IMR-90 (cell line): Measurements from ENCODE around the gene GRID1. TPM values are rescaled to one million over a fixed set of nuclear protein-coding genes. Genes with fewer than 3 reads are reported as not detected.

ENCODE experiments used
- ATAC-seq: fragments of 200-7000 bp; cut with Tn5 transposase; 2 replicates; pipeline ENCODE4 v1.9.1; 2020; ENCODE audit warnings: low read depth, mild to moderate bottlenecking, moderate library complexity
- BruUV-seq: library from RNA; stranded (reverse); fragments of 400-500 nt; replicated peaks from 2 replicates; lab custom pipeline; 2021; lab: Mats Ljungman, UMichigan
- CTCF ChIA-PET: fragments of 300-600 bp; formaldehyde crosslinking; extraction: SDS; loops from one replicate; lab custom pipeline; 2021; ENCODE audit warnings: antibody characterized with exemption; lab: Yijun Ruan, JAX
- POLR2A ChIA-PET: fragments of 300-600 bp; sonication (Branson Sonifier 250); formaldehyde crosslinking; loops from one replicate; lab custom pipeline; 2022; ENCODE audit warnings: antibody characterized with exemption; ENCODE audit not compliant: unreplicated experiment; lab: Charles Lee
- DNase-seq: peaks from one replicate; pipeline ENCODE4 v3.0.0; 2013
- H2AFZ ChIP-seq: replicated peaks from 2 replicates; pipeline ENCODE3; 2013; ENCODE audit warnings: low read length, mild to moderate bottlenecking; ENCODE audit not compliant: poor library complexity
- H2AK5ac ChIP-seq: 2 replicates; pipeline ENCODE4 v1.6.1; 2013; ENCODE audit warnings: low read depth, low read length, inconsistent platforms
- H2AK9ac ChIP-seq: replicated peaks from 2 replicates; pipeline ENCODE3; 2013; ENCODE audit warnings: mild to moderate bottlenecking, low read depth, low read length, moderate library complexity; ENCODE audit not compliant: poor library complexity
- H2BK120ac ChIP-seq: 2 replicates; pipeline ENCODE4 v1.6.1; 2013; ENCODE audit warnings: low read depth, low read length, inconsistent platforms
- H2BK15ac ChIP-seq: 3 replicates; pipeline ENCODE4 v1.6.1; 2013; ENCODE audit warnings: low read depth, low read length, inconsistent platforms
- H2BK20ac ChIP-seq: 2 replicates; pipeline ENCODE4 v1.6.1; 2013; ENCODE audit warnings: low read depth, mild to moderate bottlenecking, inconsistent platforms, low read length, moderate library complexity
- H2BK5ac ChIP-seq: 2 replicates; pipeline ENCODE4 v1.6.1; 2013; ENCODE audit warnings: mild to moderate bottlenecking, low read depth, low read length, inconsistent platforms; ENCODE audit not compliant: poor library complexity, severe bottlenecking
- H3K14ac ChIP-seq: replicated peaks from 2 replicates; pipeline ENCODE4 v1.6.1; 2013; ENCODE audit warnings: low read depth, low read length, inconsistent platforms
- H3K18ac ChIP-seq: 2 replicates; pipeline ENCODE4 v1.6.1; 2013; ENCODE audit warnings: low read depth, low read length, control low read depth
- H3K23ac ChIP-seq: 2 replicates; pipeline ENCODE4 v1.6.1; 2013; ENCODE audit warnings: low read depth, low read length, inconsistent platforms
- H3K27ac ChIP-seq: 2 replicates; pipeline ENCODE4 v1.5.1; 2013; ENCODE audit warnings: mild to moderate bottlenecking, control low read depth, low read length; ENCODE audit not compliant: insufficient read depth
- H3K27me3 ChIP-seq: 2 replicates; pipeline ENCODE4 v1.6.1; 2013; ENCODE audit warnings: low read length; ENCODE audit not compliant: control insufficient read depth, insufficient read depth
- H3K36me3 ChIP-seq: 2 replicates; pipeline ENCODE4 v1.6.1; 2013; ENCODE audit warnings: low read length, mixed read lengths; ENCODE audit not compliant: control insufficient read depth, insufficient read depth
- H3K4ac ChIP-seq: 2 replicates; pipeline ENCODE4 v1.6.1; 2013; ENCODE audit warnings: low read depth, low read length, inconsistent platforms
- H3K4me1 ChIP-seq: 2 replicates; pipeline ENCODE4 v1.6.1; 2013; ENCODE audit warnings: low read length, mixed read lengths; ENCODE audit not compliant: control insufficient read depth, insufficient read depth
- H3K4me2 ChIP-seq: 2 replicates; pipeline ENCODE4 v1.6.1; 2013; ENCODE audit warnings: low read depth, mild to moderate bottlenecking, control low read depth, low read length, moderate library complexity
- H3K4me3 ChIP-seq: 2 replicates; pipeline ENCODE4 v1.5.1; 2013; ENCODE audit warnings: low read depth, mild to moderate bottlenecking, control low read depth, low read length, moderate library complexity; ENCODE audit not compliant: insufficient read depth
- H3K56ac ChIP-seq: 2 replicates; pipeline ENCODE4 v1.6.1; 2013; ENCODE audit warnings: low read length, inconsistent platforms; ENCODE audit not compliant: insufficient read depth; ENCODE audit errors: extremely low read depth
- H3K79me1 ChIP-seq, 2 experiments: 2 replicates each; pipeline ENCODE4 v1.6.1; 2013; ENCODE audit warnings: low read length in 2 of 2, inconsistent platforms in 1 of 2, low read depth in 1 of 2
- H3K9ac ChIP-seq: 2 replicates; pipeline ENCODE4 v1.6.1; 2013; ENCODE audit warnings: low read depth, low read length, control low read depth
- H3K9me1 ChIP-seq: 2 replicates; pipeline ENCODE4 v1.6.1; 2013; ENCODE audit warnings: low read length, inconsistent platforms; ENCODE audit not compliant: insufficient read depth
- H3K9me3 ChIP-seq: 2 replicates; pipeline ENCODE4 v1.6.1; 2013; ENCODE audit warnings: low read length; ENCODE audit not compliant: control insufficient read depth, insufficient read depth
- H4K20me1 ChIP-seq: 2 replicates; pipeline ENCODE4 v1.6.1; 2013; ENCODE audit warnings: low read length, inconsistent platforms; ENCODE audit not compliant: insufficient read depth
- H4K5ac ChIP-seq: 2 replicates; pipeline ENCODE4 v1.6.1; 2013; ENCODE audit warnings: mild to moderate bottlenecking, low read depth, low read length, control low read depth
- H4K8ac ChIP-seq, 2 experiments: 2 replicates each; pipeline ENCODE4 v1.6.1; 2013; ENCODE audit warnings: low read depth in 2 of 2, low read length in 2 of 2, control low read depth in 1 of 2, inconsistent platforms in 1 of 2
- H4K91ac ChIP-seq: 2 replicates; pipeline ENCODE4 v1.6.1; 2013; ENCODE audit warnings: low read depth, low read length, inconsistent platforms; ENCODE audit not compliant: insufficient read depth
- BHLHE40 ChIP-seq: fragments of 150-350 bp; IDR thresholded peaks from 2 replicates; pipeline ENCODE4 v1.6.1; 2016; ENCODE audit warnings: mild to moderate bottlenecking, low read depth, low read length
- CEBPB ChIP-seq: IDR thresholded peaks from 2 replicates; pipeline ENCODE4 v1.6.1; 2012; ENCODE audit warnings: low read depth, low read length, improper control_type of control experiment
- CHD1 ChIP-seq: IDR thresholded peaks from 2 replicates; pipeline ENCODE4 v1.6.1; 2012; ENCODE audit warnings: low read depth, low read length, improper control_type of control experiment
- FOS ChIP-seq: fragments of 150-350 bp; IDR thresholded peaks from 2 replicates; pipeline ENCODE4 v1.6.1; 2016; ENCODE audit warnings: low read depth, low read length
- MAFK ChIP-seq: IDR thresholded peaks from 2 replicates; pipeline ENCODE4 v1.6.1; 2012; ENCODE audit warnings: low read depth, low read length, improper control_type of control experiment
- MAZ ChIP-seq: IDR thresholded peaks from 2 replicates; pipeline ENCODE4 v1.6.1; 2012; ENCODE audit warnings: low read depth, mild to moderate bottlenecking, low read length, improper control_type of control experiment, moderate library complexity, borderline replicate concordance
- MXI1 ChIP-seq: IDR thresholded peaks from 2 replicates; pipeline ENCODE4 v1.6.1; 2012; ENCODE audit warnings: low read depth, mild to moderate bottlenecking, low read length, moderate library complexity, borderline replicate concordance
- NFE2L2 ChIP-seq: fragments of 150-350 bp; IDR thresholded peaks from 2 replicates; pipeline ENCODE4 v1.6.1; 2016; ENCODE audit warnings: low read depth, mild to moderate bottlenecking, low read length
- POLR2A ChIP-seq: IDR thresholded peaks from 2 replicates; pipeline ENCODE4 v1.6.1; 2012; ENCODE audit warnings: mild to moderate bottlenecking, low read depth, low read length
- RAD21 ChIP-seq: IDR thresholded peaks from 2 replicates; pipeline ENCODE4 v1.6.1; 2012; ENCODE audit warnings: low read length, improper control_type of control experiment
- RCOR1 ChIP-seq: IDR thresholded peaks from 2 replicates; pipeline ENCODE4 v1.6.1; 2012; ENCODE audit warnings: mild to moderate bottlenecking, low read length, improper control_type of control experiment; ENCODE audit not compliant: insufficient replicate concordance
- RFX5 ChIP-seq: IDR thresholded peaks from 2 replicates; pipeline ENCODE4 v1.8.0; 2012; ENCODE audit warnings: low read depth, mild to moderate bottlenecking, low read length, moderate library complexity
- SMC3 ChIP-seq: fragments of 150-350 bp; IDR thresholded peaks from 2 replicates; pipeline ENCODE4 v1.6.1; 2016; ENCODE audit warnings: low read depth, mild to moderate bottlenecking, antibody characterized with exemption, low read length, moderate library complexity
- WGBS, 2 experiments: methylation state at CpG; one replicate each; pipeline versions ENCODE4 v1.1.5 to v1.1.7; 2013; ENCODE audit warnings: missing lambda C conversion rate in 2 of 2; ENCODE audit not compliant: insufficient read length in 1 of 2; ENCODE audit errors: extremely low coverage in 2 of 2; 5-methylcytosine and 5-hydroxymethylcytosine counted together
- dilution Hi-C: fragments of 300-500 bp; cut with HindIII; formaldehyde crosslinking; loops from one replicate; pipeline ENCODE4 v1.14.3; 2018; ENCODE audit warnings: low sequenced_read_pairs; ENCODE audit not compliant: unreplicated experiment
- in situ Hi-C: fragments of 300-500 bp; cut with MboI; formaldehyde crosslinking; loops from 3 replicates; pipeline ENCODE4 v1.14.3; 2019; ENCODE audit warnings: low sequenced_read_pairs, inconsistent platforms, mixed read lengths
- intact Hi-C: fragments of 100-400 bp; cut with micrococcal nuclease; formaldehyde crosslinking; loops from 2 replicates; pipeline ENCODE4 v1.10.0; 2022
- polyA plus RNA-seq, 3 experiments: library from polyadenylated mRNA; depleted of rRNA; stranded (reverse); fragments of >200 nt; gene quantifications; 2 replicates each; pipeline ENCODE4 v1.2.3, GENCODE V29; 2012; ENCODE audit warnings: low replicate concordance in 1 of 3
- total RNA-seq: library from RNA; depleted of rRNA; stranded (reverse); fragments of >200 nt; gene quantifications from 2 replicates; pipeline ENCODE4 v1.2.3, GENCODE V29; 2012
- TF ChIP-seq, protein P1 (sequence below): fragments of 150-350 bp; IDR thresholded peaks from 2 replicates; pipeline ENCODE4 v1.6.1; 2016; ENCODE audit warnings: low read depth, mild to moderate bottlenecking, low read length, moderate library complexity, borderline replicate concordance
- TF ChIP-seq, protein P2 (sequence below): conservative IDR thresholded peaks from 2 replicates; pipeline ENCODE4 v1.5.1; 2012; ENCODE audit warnings: mild to moderate bottlenecking, low read depth, low read length, improper control_type of control experiment
- TF ChIP-seq, protein P3 (sequence below): fragments of 150-350 bp; IDR thresholded peaks from 2 replicates; pipeline ENCODE4 v1.6.1; 2017; ENCODE audit warnings: mild to moderate bottlenecking, antibody characterized with exemption, low read length, low read depth

The GRID1 gene
- total and polyA plus RNA-seq, 2 of the 4 experiments (the other 2 are of a cell fraction): not detected

DNA sequence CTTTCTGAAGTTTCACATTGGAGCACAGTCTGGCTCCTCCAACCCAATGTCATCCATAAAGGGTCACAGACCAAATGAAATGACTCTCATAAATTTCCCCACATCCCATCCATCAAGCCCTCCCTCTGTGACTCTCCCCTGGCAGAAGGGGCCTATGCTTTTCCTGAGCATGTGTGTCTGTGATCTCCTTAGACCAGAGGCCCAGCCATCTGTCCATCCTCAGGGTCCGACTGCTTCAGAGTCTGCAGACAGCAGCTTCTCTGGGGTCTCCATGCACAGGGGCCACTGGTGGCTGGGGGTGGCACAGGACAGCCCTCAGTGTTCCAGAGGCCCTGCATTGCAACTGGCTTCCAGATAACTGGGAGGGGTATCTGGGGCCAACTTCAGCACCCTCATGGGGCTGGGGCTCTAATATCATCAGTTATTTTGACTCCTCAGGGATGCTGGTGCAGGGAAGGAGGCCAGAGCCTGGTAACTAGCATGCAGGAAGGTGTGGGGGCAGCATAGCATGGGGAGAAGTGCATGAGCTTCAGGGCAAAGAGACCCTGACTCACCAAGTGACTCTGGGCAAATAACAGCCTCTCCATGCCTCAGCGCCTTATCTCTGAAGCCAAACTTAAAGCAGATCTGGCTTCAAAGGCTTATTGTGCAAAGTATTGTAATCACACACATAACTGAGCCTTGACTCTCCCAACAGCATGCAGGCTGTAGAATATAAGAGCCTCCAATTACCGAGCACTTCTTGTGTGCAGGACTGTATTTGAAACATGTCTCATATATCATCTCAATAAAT lies 266.9 kb downstream of the GRID1 start:
- Histone ChIP-seq H3K4ac (no peak overlapping the region), H2BK5ac (no peak overlapping the region), H2BK120ac (no peak overlapping the region), H3K9me3 (no peaks in the 10 kb centered on the region), H2AK5ac (no peak overlapping the region), H2AK9ac (no peak overlapping the region), H3K9me1 (no peaks in the 10 kb centered on the region), H4K5ac (no peak overlapping the region), H3K79me1 (no peaks in the 10 kb centered on the region), H3K27me3 (no peaks in the 10 kb centered on the region), H3K4me1 (no peaks in the 10 kb centered on the region), H2BK20ac (no peak overlapping the region), H4K20me1 (no peaks in the 10 kb centered on the region), H3K56ac (no peak overlapping the region), H3K9ac (no peak overlapping the region), H3K27ac (no peak overlapping the region), H3K23ac (no peak overlapping the region), H3K14ac (no peak overlapping the region), H2BK15ac (no peak overlapping the region), H3K36me3 (no peaks in the 10 kb centered on the region), H3K4me2 (no peak overlapping the region), H3K4me3 (no peak overlapping the region), H3K18ac (no peak overlapping the region), H4K91ac (no peak overlapping the region), H2AFZ (no peak overlapping the region), H4K8ac (no peak overlapping the region)
- ATAC-seq (no peak), DNase-seq (no peak)
- in situ Hi-C loops (no loop called here), dilution Hi-C loops (no loop called here), intact Hi-C loops (no loop called here)
- CTCF ChIA-PET: no interaction called here
- TF ChIP-seq BHLHE40 (no peak), NFE2L2 (no peak), MXI1 (no peak), RAD21 (no peak), MAFK (no peak), SMC3 (no peak), CHD1 (no peak), FOS (no peak), RCOR1 (no peak), RFX5 (no peak), POLR2A (no peak), MAZ (no peak), CEBPB (no peak)
- TF ChIP-seq, protein P1, sequence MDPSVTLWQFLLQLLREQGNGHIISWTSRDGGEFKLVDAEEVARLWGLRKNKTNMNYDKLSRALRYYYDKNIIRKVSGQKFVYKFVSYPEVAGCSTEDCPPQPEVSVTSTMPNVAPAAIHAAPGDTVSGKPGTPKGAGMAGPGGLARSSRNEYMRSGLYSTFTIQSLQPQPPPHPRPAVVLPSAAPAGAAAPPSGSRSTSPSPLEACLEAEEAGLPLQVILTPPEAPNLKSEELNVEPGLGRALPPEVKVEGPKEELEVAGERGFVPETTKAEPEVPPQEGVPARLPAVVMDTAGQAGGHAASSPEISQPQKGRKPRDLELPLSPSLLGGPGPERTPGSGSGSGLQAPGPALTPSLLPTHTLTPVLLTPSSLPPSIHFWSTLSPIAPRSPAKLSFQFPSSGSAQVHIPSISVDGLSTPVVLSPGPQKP: no peak
- TF ChIP-seq, protein P2, sequence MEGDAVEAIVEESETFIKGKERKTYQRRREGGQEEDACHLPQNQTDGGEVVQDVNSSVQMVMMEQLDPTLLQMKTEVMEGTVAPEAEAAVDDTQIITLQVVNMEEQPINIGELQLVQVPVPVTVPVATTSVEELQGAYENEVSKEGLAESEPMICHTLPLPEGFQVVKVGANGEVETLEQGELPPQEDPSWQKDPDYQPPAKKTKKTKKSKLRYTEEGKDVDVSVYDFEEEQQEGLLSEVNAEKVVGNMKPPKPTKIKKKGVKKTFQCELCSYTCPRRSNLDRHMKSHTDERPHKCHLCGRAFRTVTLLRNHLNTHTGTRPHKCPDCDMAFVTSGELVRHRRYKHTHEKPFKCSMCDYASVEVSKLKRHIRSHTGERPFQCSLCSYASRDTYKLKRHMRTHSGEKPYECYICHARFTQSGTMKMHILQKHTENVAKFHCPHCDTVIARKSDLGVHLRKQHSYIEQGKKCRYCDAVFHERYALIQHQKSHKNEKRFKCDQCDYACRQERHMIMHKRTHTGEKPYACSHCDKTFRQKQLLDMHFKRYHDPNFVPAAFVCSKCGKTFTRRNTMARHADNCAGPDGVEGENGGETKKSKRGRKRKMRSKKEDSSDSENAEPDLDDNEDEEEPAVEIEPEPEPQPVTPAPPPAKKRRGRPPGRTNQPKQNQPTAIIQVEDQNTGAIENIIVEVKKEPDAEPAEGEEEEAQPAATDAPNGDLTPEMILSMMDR: no peak
- TF ChIP-seq, protein P3, sequence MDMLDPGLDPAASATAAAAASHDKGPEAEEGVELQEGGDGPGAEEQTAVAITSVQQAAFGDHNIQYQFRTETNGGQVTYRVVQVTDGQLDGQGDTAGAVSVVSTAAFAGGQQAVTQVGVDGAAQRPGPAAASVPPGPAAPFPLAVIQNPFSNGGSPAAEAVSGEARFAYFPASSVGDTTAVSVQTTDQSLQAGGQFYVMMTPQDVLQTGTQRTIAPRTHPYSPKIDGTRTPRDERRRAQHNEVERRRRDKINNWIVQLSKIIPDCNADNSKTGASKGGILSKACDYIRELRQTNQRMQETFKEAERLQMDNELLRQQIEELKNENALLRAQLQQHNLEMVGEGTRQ: no peak
- POLR2A ChIA-PET: no interaction called here
- BruUV-seq: no TSS peak
- WGBS, 2 experiments: no CpG with 5 or more reads among the region's 3 CpGs
